Ovary (tissue), 9 donors: ENCODE measurements around the gene PEPD. TPM values are rescaled to one million over a fixed set of nuclear protein-coding genes. Genes with fewer than 3 reads are reported as not detected.

Source experiments
- DNase-seq, 5 donors: peaks; one replicate each; pipeline ENCODE4 v3.0.0-alpha.2; 2019 to 2020
- H3K27ac ChIP-seq, 2 donors: fragments of 200-600 bp; one replicate each; pipeline versions ENCODE4 v1.5.1 to v1.8.0; 2019 to 2022
- H3K27me3 ChIP-seq: fragments of 200-600 bp; one replicate; pipeline ENCODE4 v1.8.0; 2022
- H3K36me3 ChIP-seq: fragments of 200-600 bp; sonication (generic); one replicate; pipeline ENCODE4 v1.5.1; 2019
- H3K4me1 ChIP-seq: one replicate; pipeline ENCODE4 v1.8.1; 2013; ENCODE audit warnings: mild to moderate bottlenecking, moderate library complexity; ENCODE audit not compliant: insufficient read depth
- H3K4me3 ChIP-seq: fragments of 200-600 bp; sonication (generic); one replicate; pipeline ENCODE4 v1.5.1; 2017
- H3K9me3 ChIP-seq, 2 donors: fragments of 200-600 bp in 1 of 2; sonication (generic) in 1 of 2; one replicate each; pipeline versions ENCODE4 v1.5.1 to v1.8.1; 2013 to 2019; ENCODE audit warnings: mild to moderate bottlenecking in 1 of 2, moderate library complexity in 1 of 2
- EP300 ChIP-seq: sonication (generic); formaldehyde crosslinking; IDR thresholded peaks from one replicate; pipeline ENCODE4 v1.6.1; 2017; ENCODE audit warnings: antibody characterized with exemption
- POLR2A ChIP-seq: fragments of 450-650 bp; IDR thresholded peaks from one replicate; pipeline ENCODE4 v1.6.1; 2017; ENCODE audit warnings: antibody characterized with exemption, mild to moderate bottlenecking, moderate library complexity
- WGBS, 3 donors: extraction: QIAGEN DNeasy Blood & Tissue Kit in 1 of 3; methylation state at CpG; one replicate each; pipeline versions ENCODE4 v1.1.5 to v1.1.7; 2013 to 2017; 5-methylcytosine and 5-hydroxymethylcytosine counted together
- intact Hi-C, 4 donors: fragments of 100-400 bp; cut with DNase I; formaldehyde crosslinking; loops; one replicate each; pipeline versions ENCODE4 v1.11.0 to v1.15.1; 2022 to 2023
- polyA plus RNA-seq, 2 donors: library from polyadenylated mRNA; stranded (reverse); fragments of 200-250 nt in 1 of 2; fragments of 350-450 nt in 1 of 2; fragmentation: Illumina TruSeq in 1 of 2; extraction: RNeasy Lipid Tissue Mini Kit (QIAGEN cat#74804) in 1 of 2; gene quantifications; one replicate each; pipeline ENCODE4 v1.2.3, GENCODE V29; 2013 to 2014
- total RNA-seq, 7 donors: library from RNA; depleted of rRNA in 2 of 7; stranded (reverse); fragments of >200 nt in 2 of 7; fragmentation: NEBNext Ultra II Directional in 3 of 7; extraction: Animal tissue kit (Norgen Biotek cat#: 25700) in 3 of 7; gene quantifications; one replicate each; pipeline versions ENCODE4 v1.1.0 to v1.2.4, GENCODE V29; 2016 to 2023
- TF ChIP-seq, protein P1 (sequence below), 3 donors: fragments of 450-650 bp in 2 of 3; fragments of 200-600 bp in 1 of 3; IDR thresholded peaks; one replicate each; pipeline versions ENCODE4 v1.5.1 to v1.8.0; 2016 to 2022; ENCODE audit warnings: antibody characterized with exemption in 3 of 3, mild to moderate bottlenecking in 1 of 3
- donor health status: DM: no; HTN: no; CAD: no; lungs with moderate emphysema.
- donor health status: DM: no; HTN: no; CAD: no.
- donor health status: Bipolar disorder and iron deficiency.
- donor health status: DM: yes; HTN: yes; CAD: no.
- donor health status: DM: no; HTN: no; CAD: no.
- donor health status: DM: yes; HTN: yes; CAD: no.

PEPD gene
- total and polyA plus RNA-seq, 9 donors = 38.7 to 66.9 (median 58.9) TPM

DNA sequence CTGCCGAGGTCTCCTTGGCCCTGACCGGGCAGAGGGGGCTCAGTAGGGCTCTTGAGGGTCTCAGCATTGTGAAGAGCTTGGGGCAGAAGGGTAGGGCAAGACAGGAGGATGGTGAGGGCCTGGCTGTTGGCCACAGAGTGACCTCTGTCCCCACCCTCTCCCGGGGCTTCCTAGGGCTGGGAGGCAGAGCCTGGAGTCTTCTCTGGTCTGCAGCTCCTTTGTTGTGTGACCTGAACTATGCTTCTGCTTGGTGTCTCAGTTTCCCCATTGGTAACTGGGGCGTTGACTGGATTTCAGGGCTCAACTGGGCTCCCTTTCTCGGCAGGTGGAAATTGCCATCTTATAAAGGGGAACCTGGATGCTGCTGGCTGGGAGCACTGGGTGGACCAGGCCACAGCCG lies 30.1 kb upstream of the PEPD start:
- Histone ChIP-seq H3K27ac (peak overlapping the region in 1 of 2 donors; percentile 38), H3K4me1 (peaks cover 10% of the 10 kb centered on the region), H3K9me3 (no peaks in the 10 kb centered on the region), H3K4me3 (no peak overlapping the region), H3K27me3 (no peaks in the 10 kb centered on the region), H3K36me3 (no peaks in the 10 kb centered on the region)
- 85 to 92% (median 89%) methylated on average over 6 of the region's 6 CpGs for WGBS, 3 donors
- intact Hi-C loops = no loop called here
- TF ChIP-seq EP300 = no peak
- TF ChIP-seq, protein P1, sequence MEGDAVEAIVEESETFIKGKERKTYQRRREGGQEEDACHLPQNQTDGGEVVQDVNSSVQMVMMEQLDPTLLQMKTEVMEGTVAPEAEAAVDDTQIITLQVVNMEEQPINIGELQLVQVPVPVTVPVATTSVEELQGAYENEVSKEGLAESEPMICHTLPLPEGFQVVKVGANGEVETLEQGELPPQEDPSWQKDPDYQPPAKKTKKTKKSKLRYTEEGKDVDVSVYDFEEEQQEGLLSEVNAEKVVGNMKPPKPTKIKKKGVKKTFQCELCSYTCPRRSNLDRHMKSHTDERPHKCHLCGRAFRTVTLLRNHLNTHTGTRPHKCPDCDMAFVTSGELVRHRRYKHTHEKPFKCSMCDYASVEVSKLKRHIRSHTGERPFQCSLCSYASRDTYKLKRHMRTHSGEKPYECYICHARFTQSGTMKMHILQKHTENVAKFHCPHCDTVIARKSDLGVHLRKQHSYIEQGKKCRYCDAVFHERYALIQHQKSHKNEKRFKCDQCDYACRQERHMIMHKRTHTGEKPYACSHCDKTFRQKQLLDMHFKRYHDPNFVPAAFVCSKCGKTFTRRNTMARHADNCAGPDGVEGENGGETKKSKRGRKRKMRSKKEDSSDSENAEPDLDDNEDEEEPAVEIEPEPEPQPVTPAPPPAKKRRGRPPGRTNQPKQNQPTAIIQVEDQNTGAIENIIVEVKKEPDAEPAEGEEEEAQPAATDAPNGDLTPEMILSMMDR (IDR thresholded peaks at IDR 0.05) = no peak
- TF ChIP-seq POLR2A = no peak
- peak in 1 of 5 donors; percentile 13 for DNase-seq

DNA sequence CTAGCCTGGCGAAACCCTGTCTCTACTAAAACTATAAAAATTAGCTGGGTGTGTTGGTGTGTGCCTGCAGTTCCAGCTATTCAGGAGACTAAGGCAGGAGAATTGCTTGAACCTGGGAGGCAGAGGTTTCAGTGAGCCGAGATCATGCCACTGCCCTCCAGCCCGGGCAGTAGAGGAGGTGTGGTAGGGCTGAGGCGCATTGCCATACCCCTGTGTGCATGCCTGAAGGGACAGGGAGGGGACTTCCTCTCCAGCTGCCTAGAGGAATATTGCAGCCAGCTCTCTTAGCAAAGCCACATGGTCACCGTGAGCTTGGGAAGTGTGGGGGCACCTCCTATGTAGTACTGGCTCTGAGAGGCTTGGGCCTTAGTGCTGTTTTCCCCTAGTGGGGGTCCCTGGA lies 29.2 kb upstream of the PEPD start:
- WGBS, 3 donors = 41 to 81% (median 77%) methylated on average over 5 of the region's 5 CpGs
- intact Hi-C loops = no loop called here
- no peaks in the 10 kb centered on the region for H3K36me3 ChIP-seq
- TF ChIP-seq EP300 (no peak), POLR2A (no peak)
- TF ChIP-seq, protein P1 (IDR thresholded peaks at IDR 0.05) = no peak
- DNase-seq = peak in 1 of 5 donors; percentile 27
- H3K9me3 ChIP-seq = no peaks in the 10 kb centered on the region
- H3K4me1 ChIP-seq = peaks cover 10% of the 10 kb centered on the region
- peak overlapping the region in 1 of 2 donors; percentile 42 for H3K27ac ChIP-seq
- no peaks in the 10 kb centered on the region for H3K27me3 ChIP-seq
- no peak overlapping the region for H3K4me3 ChIP-seq

DNA sequence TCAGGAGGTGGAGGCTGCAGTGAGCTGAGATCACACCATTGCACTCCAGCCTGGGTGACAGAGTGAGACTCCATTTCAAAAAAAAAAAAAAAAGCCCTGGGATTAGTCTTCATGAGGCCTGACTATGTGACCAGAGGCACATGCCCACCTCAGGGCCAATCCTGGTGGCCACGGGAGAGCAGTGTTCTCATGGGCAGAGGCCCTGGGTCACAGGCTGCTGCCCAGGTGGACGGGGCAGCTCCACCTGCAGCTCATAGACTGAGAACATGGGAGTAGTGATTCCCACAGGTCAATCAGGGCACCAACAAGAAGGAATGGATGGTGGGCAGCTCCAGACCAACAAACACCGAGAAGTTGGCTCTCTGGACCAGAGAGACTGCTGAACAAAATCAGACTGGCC lies 26.1 kb upstream of the PEPD start:
- 86 to 91% (median 88%) methylated on average over 3 of the region's 3 CpGs for WGBS, 3 donors
- Histone ChIP-seq H3K9me3 (no peaks in the 10 kb centered on the region), H3K27ac (no peak overlapping the region), H3K4me1 (peaks cover 14% of the 10 kb centered on the region), H3K36me3 (no peaks in the 10 kb centered on the region), H3K4me3 (no peak overlapping the region), H3K27me3 (no peaks in the 10 kb centered on the region)
- intact Hi-C loops = no loop called here
- TF ChIP-seq, protein P1 (IDR thresholded peaks at IDR 0.05) = no peak
- TF ChIP-seq EP300 (no peak), POLR2A (no peak)
- no peak for DNase-seq

DNA sequence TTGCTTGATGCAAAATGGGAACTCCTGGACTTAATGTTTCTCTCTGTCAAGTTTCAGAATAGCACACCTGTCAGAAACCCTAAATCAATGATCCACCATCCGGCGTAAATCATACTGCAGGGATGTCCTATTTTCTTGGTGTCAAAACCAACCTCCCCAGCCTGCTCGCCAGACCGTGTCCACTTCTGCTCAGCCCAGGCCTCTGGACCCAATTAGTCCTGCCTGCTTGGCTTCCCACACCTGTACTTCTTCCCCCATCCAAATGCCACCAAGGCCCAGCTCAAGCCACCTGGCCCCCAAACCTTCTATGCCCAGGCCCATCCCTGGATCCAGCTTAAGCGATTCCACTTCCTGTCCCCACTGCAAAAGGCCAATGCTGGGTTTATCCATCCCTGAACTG lies 25.1 kb upstream of the PEPD start:
- no peaks in the 10 kb centered on the region for H3K36me3 ChIP-seq
- no peak overlapping the region for H3K27ac ChIP-seq
- no peak for TF ChIP-seq EP300
- no peak for TF ChIP-seq POLR2A
- TF ChIP-seq, protein P1 (IDR thresholded peaks at IDR 0.05) = no peak
- no peaks in the 10 kb centered on the region for H3K27me3 ChIP-seq
- peaks cover 14% of the 10 kb centered on the region for H3K4me1 ChIP-seq
- intact Hi-C loops = no loop called here
- WGBS, 3 donors = 86 to 93% (median 90%) methylated on average over 5 of the region's 5 CpGs
- no peak for DNase-seq
- no peak overlapping the region for H3K4me3 ChIP-seq
- H3K9me3 ChIP-seq = no peaks in the 10 kb centered on the region
